Muscle layer of colon (tissue), 2 donors: ENCODE results near the gene SPATA31A1.
"Not testable (repeated sequence)": the region's sequence is repeated elsewhere in the genome, so short reads cannot be mapped to it uniquely, and the experiment has no call there.

Experiments
- H3K27ac ChIP-seq: one replicate; pipeline ENCODE4 v1.7.0; 2013; ENCODE audit warnings: low read depth, mild to moderate bottlenecking, low read length, moderate library complexity
- H3K27me3 ChIP-seq, 2 donors: one replicate each; pipeline ENCODE4 v1.7.0; 2013; ENCODE audit warnings: low read length in 2 of 2, mild to moderate bottlenecking in 2 of 2; ENCODE audit not compliant: insufficient read depth in 2 of 2, control insufficient read depth in 1 of 2
- H3K36me3 ChIP-seq: one replicate; pipeline ENCODE4 v1.7.0; 2013; ENCODE audit warnings: mild to moderate bottlenecking, low read length; ENCODE audit not compliant: insufficient read depth
- H3K4me1 ChIP-seq: one replicate; pipeline ENCODE4 v1.7.0; 2013; ENCODE audit warnings: mild to moderate bottlenecking, low read length; ENCODE audit not compliant: insufficient read depth
- H3K4me3 ChIP-seq, 2 donors: one replicate each; pipeline ENCODE4 v1.7.0; 2013; ENCODE audit warnings: low read length in 2 of 2, low read depth in 1 of 2, mild to moderate bottlenecking in 1 of 2, moderate library complexity in 1 of 2
- H3K9ac ChIP-seq: one replicate; pipeline ENCODE4 v1.7.0; 2013; ENCODE audit warnings: low read length
- H3K9me3 ChIP-seq: one replicate; pipeline ENCODE4 v1.7.0; 2013; ENCODE audit warnings: mild to moderate bottlenecking, low read length
- donor health status: abdominal sarcoma.
- donor health status: Adenocarcinoma of cecum.

The SPATA31A1 gene

DNA sequence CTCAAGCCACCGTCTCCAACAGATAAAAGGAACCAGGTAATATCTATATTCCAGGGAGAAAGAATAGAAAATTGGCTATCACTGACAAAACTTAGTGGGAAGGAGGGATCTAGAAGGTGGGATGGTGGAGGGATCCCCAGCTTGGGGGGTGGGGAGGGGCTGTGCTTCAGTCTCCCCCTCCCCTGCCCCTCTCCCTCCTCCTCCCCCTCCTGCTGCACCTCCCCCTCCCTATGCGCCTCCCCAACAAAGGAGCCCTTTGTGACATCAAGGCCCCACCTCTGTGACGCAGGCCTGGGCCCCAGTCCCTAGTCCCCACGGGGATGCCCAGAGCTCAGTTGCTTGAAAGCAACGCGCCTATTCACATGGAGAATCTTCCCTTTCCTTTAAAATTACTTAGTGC is at the start of gene SPATA31A1:
Gene SPATA31A1 (plus strand): TSS at position 301 of the 400 bp plus-strand sequence. CDS start 62 bp downstream, at position 363.
- H3K4me3 ChIP-seq, H3K4me1 ChIP-seq, H3K27me3 ChIP-seq, H3K9me3 ChIP-seq, H3K27ac ChIP-seq, H3K36me3 ChIP-seq, H3K9ac ChIP-seq: not testable (repeated sequence)

DNA sequence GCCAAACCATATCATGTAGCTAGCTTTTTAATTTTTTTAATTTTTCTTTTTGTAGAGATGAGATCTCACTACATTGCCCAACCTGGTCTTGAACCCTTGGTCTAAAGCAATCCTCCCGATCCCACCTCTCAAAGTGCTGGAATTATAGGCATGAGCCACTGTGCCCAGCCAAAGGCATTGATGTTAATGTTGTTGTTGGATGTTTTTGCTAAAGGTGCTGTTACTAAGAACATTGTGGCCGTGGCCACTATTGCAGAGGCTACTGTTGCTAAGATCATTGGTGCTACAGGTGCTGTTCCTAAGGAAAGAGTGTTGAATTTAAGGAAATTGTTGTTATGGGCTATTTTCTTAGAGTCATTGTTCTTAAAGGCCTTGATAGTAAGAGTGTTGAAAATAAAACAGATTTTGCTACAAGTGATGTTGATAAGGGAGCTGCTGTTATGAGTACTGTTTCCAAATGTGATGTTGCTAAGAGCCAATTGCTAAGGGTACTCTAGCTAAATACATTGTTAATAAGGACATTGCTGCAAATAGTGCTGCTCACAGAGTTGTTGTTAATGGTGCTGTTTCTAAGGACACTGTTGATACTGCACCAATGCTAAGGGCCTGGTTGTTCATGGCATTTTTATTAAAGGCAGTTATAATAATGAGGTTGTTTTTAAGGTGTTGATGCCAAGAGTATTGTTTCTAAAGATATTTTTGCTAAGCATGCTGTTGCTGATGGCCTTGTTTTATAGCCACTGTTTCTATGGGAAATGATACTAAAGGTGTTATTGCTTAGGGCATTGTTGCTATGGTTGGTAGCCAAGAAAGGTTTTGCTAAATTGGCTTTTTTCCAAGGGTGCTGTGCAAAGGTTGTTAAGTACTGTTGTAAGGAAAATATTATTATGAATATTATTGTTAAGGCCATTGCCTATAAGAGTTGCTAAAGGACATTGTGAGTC is 52.1 kb downstream of the SPATA31A1 start:
- H3K27ac ChIP-seq, H3K9me3 ChIP-seq, H3K27me3 ChIP-seq, H3K36me3 ChIP-seq, H3K4me3 ChIP-seq, H3K4me1 ChIP-seq, H3K9ac ChIP-seq: not testable (repeated sequence)

DNA sequence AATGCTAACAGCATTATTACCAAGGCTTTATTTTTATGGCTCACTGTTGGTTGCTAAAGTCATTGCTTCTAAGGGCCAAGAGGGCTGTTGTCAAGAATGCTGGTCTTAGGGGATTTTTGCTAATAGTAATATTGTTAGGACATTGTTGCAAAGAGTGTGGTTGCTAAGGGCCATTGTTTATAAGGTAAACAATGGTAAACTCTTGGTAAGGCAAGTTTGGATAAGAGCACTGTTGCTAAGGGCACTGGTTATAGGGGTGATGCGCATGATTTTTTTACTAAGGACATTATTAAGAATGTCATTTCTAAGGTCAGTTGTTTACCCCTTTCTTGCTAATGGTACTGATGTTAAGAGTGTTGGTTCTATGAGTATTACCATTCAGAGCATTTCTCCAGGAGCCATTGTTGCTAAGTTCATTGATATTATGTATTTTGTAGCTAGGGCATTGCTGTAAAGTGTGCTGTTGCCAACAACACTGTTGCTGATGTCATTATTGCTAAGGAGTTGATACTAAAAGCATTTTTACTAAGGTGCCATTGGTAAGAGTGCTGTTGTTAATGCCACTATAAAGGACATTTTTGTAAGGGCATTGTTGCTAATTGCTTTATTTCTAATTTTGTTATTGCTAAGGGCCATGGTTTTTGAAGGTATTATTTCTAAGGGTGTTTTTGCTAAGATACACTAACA is 55.9 kb downstream of the SPATA31A1 start:
- not testable (repeated sequence) for H3K27ac ChIP-seq, H3K4me3 ChIP-seq, H3K9me3 ChIP-seq, H3K36me3 ChIP-seq, H3K9ac ChIP-seq, H3K4me1 ChIP-seq, H3K27me3 ChIP-seq
